ENCODE measurements around the gene DIDO1.

DNA sequence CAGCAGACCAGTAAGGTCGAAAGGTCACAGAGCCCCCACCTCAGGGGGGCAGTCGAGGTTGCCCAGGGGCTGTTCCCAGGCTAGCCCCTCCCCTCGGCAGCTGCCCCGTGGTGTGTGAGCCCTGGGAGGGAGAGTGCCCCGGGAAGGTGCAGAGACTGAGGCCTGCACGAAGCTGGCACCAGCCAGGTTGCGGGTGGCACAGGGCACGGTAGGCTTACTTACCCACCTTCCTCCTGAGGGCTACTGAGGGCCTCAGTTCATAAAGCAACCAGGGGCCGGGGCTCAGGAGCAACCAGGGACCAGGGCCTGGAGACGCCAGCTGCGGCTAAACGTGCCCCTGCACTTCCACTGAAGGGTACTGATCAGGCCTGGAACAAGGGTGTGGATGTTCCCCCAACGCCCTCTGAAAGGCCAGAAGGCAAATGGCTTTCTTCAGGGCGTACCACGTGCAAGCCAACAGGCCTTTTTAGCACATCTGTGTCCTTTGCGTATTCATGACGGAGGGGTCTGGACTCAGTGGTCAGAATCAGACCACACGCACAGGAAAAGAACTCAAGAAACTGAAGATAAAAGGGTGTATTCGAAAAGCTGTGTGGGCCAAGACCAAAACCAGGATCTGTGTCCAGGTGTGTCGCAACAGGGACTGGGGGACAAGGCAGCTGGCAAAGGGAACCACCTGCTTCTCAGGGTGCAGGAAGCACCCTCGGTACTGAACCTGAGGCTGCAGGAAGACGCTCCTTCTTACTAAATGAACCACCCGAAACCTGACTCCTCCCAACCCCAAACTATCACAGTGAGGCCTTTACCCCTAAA lies 40.2 kb downstream of the DIDO1 start:
- TF ChIP-seq, protein P1, sequence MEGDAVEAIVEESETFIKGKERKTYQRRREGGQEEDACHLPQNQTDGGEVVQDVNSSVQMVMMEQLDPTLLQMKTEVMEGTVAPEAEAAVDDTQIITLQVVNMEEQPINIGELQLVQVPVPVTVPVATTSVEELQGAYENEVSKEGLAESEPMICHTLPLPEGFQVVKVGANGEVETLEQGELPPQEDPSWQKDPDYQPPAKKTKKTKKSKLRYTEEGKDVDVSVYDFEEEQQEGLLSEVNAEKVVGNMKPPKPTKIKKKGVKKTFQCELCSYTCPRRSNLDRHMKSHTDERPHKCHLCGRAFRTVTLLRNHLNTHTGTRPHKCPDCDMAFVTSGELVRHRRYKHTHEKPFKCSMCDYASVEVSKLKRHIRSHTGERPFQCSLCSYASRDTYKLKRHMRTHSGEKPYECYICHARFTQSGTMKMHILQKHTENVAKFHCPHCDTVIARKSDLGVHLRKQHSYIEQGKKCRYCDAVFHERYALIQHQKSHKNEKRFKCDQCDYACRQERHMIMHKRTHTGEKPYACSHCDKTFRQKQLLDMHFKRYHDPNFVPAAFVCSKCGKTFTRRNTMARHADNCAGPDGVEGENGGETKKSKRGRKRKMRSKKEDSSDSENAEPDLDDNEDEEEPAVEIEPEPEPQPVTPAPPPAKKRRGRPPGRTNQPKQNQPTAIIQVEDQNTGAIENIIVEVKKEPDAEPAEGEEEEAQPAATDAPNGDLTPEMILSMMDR (IDR thresholded peaks at IDR 0.05) = no peak
- TF ChIP-seq ZFX (IDR thresholded peaks at IDR 0.05; ENCODE audit: borderline replicate concordance) = no peak
